K562 (cell line): Measurements from ENCODE around the gene AMN1. TPM values are rescaled to one million over a fixed set of nuclear protein-coding genes. Genes with fewer than 3 reads are reported as not detected.
A peak's percentile ranks its signal among the peaks of the same experiment; 100 is the strongest.

Experiments
- BRF1 ChIP-seq: IDR thresholded peaks from 3 replicates; pipeline ENCODE4 v1.6.1; 2011; ENCODE audit warnings: borderline replicate concordance, mild to moderate bottlenecking; ENCODE audit not compliant: insufficient read length; ENCODE audit errors: extremely low read depth
- CBX5 ChIP-seq: IDR thresholded peaks from 2 replicates; pipeline ENCODE4 v1.6.1; 2014; ENCODE audit warnings: low read depth, borderline replicate concordance
- CBX8 ChIP-seq: fragments of 200-600 bp; sonication (generic); IDR thresholded peaks from 2 replicates; pipeline ENCODE4 v1.6.1; 2012; ENCODE audit warnings: borderline replicate concordance, mixed run types, low read depth, mild to moderate bottlenecking, moderate library complexity, mixed read lengths, low read length, control low read depth, inconsistent platforms; ENCODE audit not compliant: poor library complexity, severe bottlenecking; ENCODE audit errors: extremely low read depth
- ESRRA ChIP-seq: fragments of 450-650 bp; IDR thresholded peaks from 2 replicates; pipeline ENCODE4 v1.6.1; 2014; ENCODE audit warnings: low read depth, mild to moderate bottlenecking, moderate library complexity, borderline replicate concordance
- FOSL1 ChIP-seq: fragments of 200-800 bp; sonication (Bioruptor generic); conservative IDR thresholded peaks from 2 replicates; pipeline ENCODE4 v1.6.1; 2016; ENCODE audit warnings: missing genetic modification characterization, missing compliant biosample characterization
- GABPB1 ChIP-seq: sonication (generic); formaldehyde crosslinking; IDR thresholded peaks from 2 replicates; pipeline ENCODE4 v1.8.0; 2022; ENCODE audit warnings: mild to moderate bottlenecking, missing genetic modification reagents
- GATAD2A ChIP-seq: fragments of 450-650 bp; IDR thresholded peaks from 2 replicates; pipeline ENCODE4 v1.6.1; 2017
- HCFC1 ChIP-seq: IDR thresholded peaks from 2 replicates; pipeline ENCODE4 v1.6.1; 2012; ENCODE audit warnings: low read depth, low read length, improper control_type of control experiment
- ILF3 ChIP-seq: fragments of 450-650 bp; IDR thresholded peaks from 2 replicates; pipeline ENCODE4 v1.6.1; 2018; ENCODE audit warnings: antibody characterized with exemption, mild to moderate bottlenecking, moderate library complexity, borderline replicate concordance
- NUFIP1 ChIP-seq: fragments of 450-650 bp; IDR thresholded peaks from 2 replicates; pipeline ENCODE4 v1.6.1; 2018; ENCODE audit not compliant: partially characterized antibody
- PML ChIP-seq: IDR thresholded peaks from 2 replicates; pipeline ENCODE4 v1.6.1; 2012; ENCODE audit warnings: low read length, inconsistent platforms
- SAP30 ChIP-seq: fragments of 200-600 bp; sonication (generic); IDR thresholded peaks from 2 replicates; pipeline ENCODE4 v1.6.1; 2012; ENCODE audit warnings: borderline replicate concordance, low read depth, mild to moderate bottlenecking, moderate library complexity, low read length, control low read depth, inconsistent platforms; ENCODE audit not compliant: insufficient read depth, poor library complexity, severe bottlenecking
- SMARCC2 ChIP-seq: fragments of 450-650 bp; IDR thresholded peaks from 2 replicates; pipeline ENCODE4 v1.6.1; 2017; ENCODE audit warnings: antibody characterized with exemption, moderate library complexity, mild to moderate bottlenecking, low read depth
- SP1 ChIP-seq: sonication (generic); formaldehyde crosslinking; IDR thresholded peaks from 2 replicates; pipeline ENCODE4 v1.8.1; 2022; ENCODE audit warnings: mild to moderate bottlenecking, missing genetic modification reagents
- TAF9B ChIP-seq: fragments of 450-650 bp; IDR thresholded peaks from 2 replicates; pipeline ENCODE4 v1.6.1; 2018; ENCODE audit warnings: mild to moderate bottlenecking; ENCODE audit not compliant: partially characterized antibody
- TBP ChIP-seq: optimal IDR thresholded peaks from 2 replicates; pipeline ENCODE3; 2011; ENCODE audit warnings: low read depth, low read length, improper control_type of control experiment
- THRA ChIP-seq: fragments of 450-650 bp; IDR thresholded peaks from 2 replicates; pipeline ENCODE4 v1.6.1; 2017; ENCODE audit warnings: mild to moderate bottlenecking, moderate library complexity
- YY1 ChIP-seq, 3 experiments: IDR thresholded peaks; 2 replicates each; pipeline ENCODE4 v1.6.1; 2011; ENCODE audit warnings: low read length in 2 of 3, mild to moderate bottlenecking in 2 of 3, moderate library complexity in 2 of 3, borderline replicate concordance in 1 of 3, control low read depth in 1 of 3, low read depth in 1 of 3; ENCODE audit not compliant: insufficient read depth in 3 of 3, insufficient replicate concordance in 2 of 3, control insufficient read depth in 1 of 3, insufficient read length in 1 of 3; ENCODE audit errors: extremely low read depth in 1 of 3
- ZBTB26 ChIP-seq: fragments of 450-650 bp; formaldehyde crosslinking; IDR thresholded peaks from 2 replicates; pipeline ENCODE4 v1.4.0; 2022; ENCODE audit warnings: missing genetic modification characterization
- ZNF830 ChIP-seq: fragments of 250-450 bp; sonication (Bioruptor Pico); IDR thresholded peaks from 2 replicates; pipeline ENCODE4 v1.5.0; 2021; ENCODE audit warnings: mild to moderate bottlenecking
- polyA plus RNA-seq, 8 experiments: library from polyadenylated mRNA; depleted of rRNA in 4 of 8; stranded (reverse) in 5 of 8; unstranded in 3 of 8; fragments of >200 nt; fragmentation: Nextera tagmentation in 2 of 8; fragmentation: Illumina TruSeq in 1 of 8; extraction: Ambion mirVana in 2 of 8; extraction: Trizol in 1 of 8; gene quantifications; 2 replicates each; pipeline versions ENCODE4 v1.2.1 to v1.2.3, GENCODE V29; 2011 to 2014; ENCODE audit warnings: inconsistent platforms in 1 of 8, missing spikeins in 1 of 8
- total RNA-seq, 7 experiments: library from RNA; depleted of rRNA in 6 of 7; stranded (reverse); fragments of >200 nt in 6 of 7; fragmentation: Illumina TruSeq in 2 of 7; extraction: Trizol in 2 of 7; gene quantifications; 2 replicates each; pipeline versions ENCODE4 v1.2.1 to v1.2.3, GENCODE V29; 2011 to 2021; ENCODE audit warnings: low replicate concordance in 1 of 7
- TF ChIP-seq, protein P1 (sequence below): fragments of 250-450 bp; sonication (Bioruptor Pico); IDR thresholded peaks from 2 replicates; pipeline ENCODE4 v1.8.0; 2022; ENCODE audit warnings: moderate library complexity, mild to moderate bottlenecking, inconsistent platforms
- TF ChIP-seq, protein P2 (sequence below): sonication (generic); formaldehyde crosslinking; IDR thresholded peaks from 2 replicates; pipeline ENCODE4 v1.8.0; 2022; ENCODE audit warnings: mild to moderate bottlenecking, missing genetic modification reagents

The AMN1 gene
- total and polyA plus RNA-seq, 9 of the 15 experiments (the other 6 are each of a cell fraction or from before 2014, with no cell fraction given): 5.2 to 27.6 (median 13.0) TPM

DNA sequence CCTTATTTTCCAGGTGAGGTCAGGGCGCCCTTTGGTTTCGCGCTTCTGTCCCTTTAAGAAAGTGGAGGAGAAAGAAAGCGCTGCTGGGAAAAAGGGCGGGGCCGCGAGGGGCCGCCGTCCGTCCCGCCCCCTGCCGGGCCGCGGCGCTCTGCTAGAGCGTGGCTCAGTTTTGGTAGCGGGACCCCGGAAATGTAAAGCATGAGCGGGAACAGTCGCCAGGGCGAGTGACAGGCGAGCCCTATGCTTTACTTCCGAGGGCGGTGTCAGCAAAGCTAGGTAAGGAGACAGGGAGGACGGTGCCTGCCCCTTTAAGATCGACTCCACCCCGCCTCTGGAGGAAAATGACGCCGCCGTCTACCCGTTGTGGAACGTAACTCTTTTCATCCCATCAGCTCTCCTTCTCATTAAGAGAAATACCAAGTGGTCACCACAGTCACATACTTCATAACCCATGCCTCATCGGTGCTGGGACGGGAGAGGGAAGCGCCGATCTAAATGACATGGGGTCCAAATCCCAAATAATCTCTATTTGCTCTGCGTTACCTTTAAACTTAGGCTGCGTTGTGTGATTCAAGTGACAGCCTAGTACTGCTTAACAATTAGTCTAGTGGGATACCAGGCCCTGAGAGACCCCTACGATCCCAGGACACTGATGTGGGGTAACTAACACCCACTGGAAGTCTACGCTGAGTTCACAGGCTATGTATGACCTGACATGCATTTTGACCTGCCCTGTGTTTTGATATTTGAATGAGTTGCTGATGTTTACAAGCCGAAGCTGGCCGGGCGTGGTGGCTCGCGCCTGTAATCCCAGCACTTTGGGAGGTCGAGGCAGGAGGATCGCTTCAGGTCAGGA, 69.5 kb downstream of the AMN1 start, which contains the start of gene ETFBKMT (continued):
- TF ChIP-seq YY1 (IDR thresholded peaks at IDR 0.05; ENCODE audit: borderline replicate concordance in 1 of 3, control insufficient read depth in 1 of 3, extremely low read depth in 1 of 3, insufficient read depth in 3 of 3, insufficient read length in 1 of 3, insufficient replicate concordance in 2 of 3, low read depth in 1 of 3, low read length in 2 of 3) (peak in 2 of 3 experiments; percentile 49 to 65), SP1 (CRISPR knock-in tag) (peak; percentile 93), BRF1 (no peak), THRA (no peak), ZBTB26 (no peak), NUFIP1 (no peak), SMARCC2 (0 out of 2 replicates have a peak, but pooled peaks have one; percentile 36), CBX5 (no peak), ILF3 (no peak), FOSL1 (tag) (0 out of 2 replicates have a peak, but pooled peaks have one; percentile 29), PML (peak; percentile 23; the same call in 1 of the 2 replicates), GABPB1 (CRISPR knock-in tag) (peak; percentile 70; the same call in 1 of the 2 replicates), TBP (peak; percentile 65), CBX8 (no peak), ZNF830 (CRISPR knock-in tag) (no peak), ESRRA (peak; percentile 36; the same call in 1 of the 2 replicates), HCFC1 (peak; percentile 69), SAP30 (peak; percentile 31), GATAD2A (no peak), TAF9B (peak; percentile 55)
- TF ChIP-seq, protein P1, sequence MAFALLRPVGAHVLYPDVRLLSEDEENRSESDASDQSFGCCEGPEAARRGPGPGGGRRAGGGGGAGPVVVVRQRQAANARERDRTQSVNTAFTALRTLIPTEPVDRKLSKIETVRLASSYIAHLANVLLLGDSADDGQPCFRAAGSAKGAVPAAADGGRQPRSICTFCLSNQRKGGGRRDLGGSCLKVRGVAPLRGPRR (CRISPR knock-in tag): no peak
- TF ChIP-seq, protein P2, sequence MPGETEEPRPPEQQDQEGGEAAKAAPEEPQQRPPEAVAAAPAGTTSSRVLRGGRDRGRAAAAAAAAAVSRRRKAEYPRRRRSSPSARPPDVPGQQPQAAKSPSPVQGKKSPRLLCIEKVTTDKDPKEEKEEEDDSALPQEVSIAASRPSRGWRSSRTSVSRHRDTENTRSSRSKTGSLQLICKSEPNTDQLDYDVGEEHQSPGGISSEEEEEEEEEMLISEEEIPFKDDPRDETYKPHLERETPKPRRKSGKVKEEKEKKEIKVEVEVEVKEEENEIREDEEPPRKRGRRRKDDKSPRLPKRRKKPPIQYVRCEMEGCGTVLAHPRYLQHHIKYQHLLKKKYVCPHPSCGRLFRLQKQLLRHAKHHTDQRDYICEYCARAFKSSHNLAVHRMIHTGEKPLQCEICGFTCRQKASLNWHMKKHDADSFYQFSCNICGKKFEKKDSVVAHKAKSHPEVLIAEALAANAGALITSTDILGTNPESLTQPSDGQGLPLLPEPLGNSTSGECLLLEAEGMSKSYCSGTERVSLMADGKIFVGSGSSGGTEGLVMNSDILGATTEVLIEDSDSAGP: peak; percentile 95
